PC-3 (cell line): Measurements from ENCODE around the gene OR9A2. TPM values are rescaled to one million over a fixed set of nuclear protein-coding genes. Genes with fewer than 3 reads are reported as not detected.

Experiments used
- ATAC-seq: fragments of 200-7000 bp; cut with Tn5 transposase; 2 replicates; pipeline ENCODE4 v1.9.1; 2020; ENCODE audit warnings: mild to moderate bottlenecking, moderate library complexity
- BruUV-seq: library from RNA; stranded (reverse); fragments of 400-500 nt; replicated peaks from 2 replicates; lab custom pipeline; 2021; lab: Mats Ljungman, UMichigan
- CTCF ChIA-PET: fragments of 300-600 bp; sonication (Branson Sonifier 250); formaldehyde crosslinking; loops from one replicate; lab custom pipeline; 2022; ENCODE audit warnings: antibody characterized with exemption; lab: Charles Lee
- POLR2A ChIA-PET: fragments of 300-600 bp; sonication (Branson Sonifier 250); formaldehyde crosslinking; loops from one replicate; lab custom pipeline; 2022; ENCODE audit warnings: antibody characterized with exemption; ENCODE audit not compliant: unreplicated experiment; lab: Charles Lee
- DNase-seq: peaks from one replicate; pipeline ENCODE4 v3.0.0-alpha.2; 2015
- H2AFZ ChIP-seq: fragments of 300-600 bp; sonication (generic); 2 replicates; pipeline ENCODE4 v1.6.0; 2016; ENCODE audit warnings: antibody characterized with exemption, low read length
- H3F3A ChIP-seq: fragments of 300-600 bp; sonication (generic); one replicate; pipeline ENCODE4 v1.6.0; 2017; ENCODE audit warnings: antibody characterized with exemption, low read length, control low read depth, mild to moderate bottlenecking; ENCODE audit not compliant: unreplicated experiment
- H3K27ac ChIP-seq: fragments of 300-600 bp; sonication (generic); 2 replicates; pipeline ENCODE4 v1.5.1; 2016; ENCODE audit warnings: mild to moderate bottlenecking, low read length
- H3K27me3 ChIP-seq: fragments of 300-600 bp; sonication (generic); 2 replicates; pipeline ENCODE4 v1.6.1; 2016; ENCODE audit warnings: low read length, mixed read lengths
- H3K36me3 ChIP-seq: fragments of 300-600 bp; sonication (generic); 2 replicates; pipeline ENCODE4 v1.6.1; 2016; ENCODE audit warnings: low read depth, mixed run types, low read length, mixed read lengths
- H3K4me1 ChIP-seq: fragments of 300-600 bp; sonication (generic); 2 replicates; pipeline ENCODE4 v1.5.1; 2016; ENCODE audit warnings: low read length; ENCODE audit not compliant: insufficient read depth
- H3K4me2 ChIP-seq: fragments of 300-600 bp; sonication (generic); 2 replicates; pipeline ENCODE4 v1.6.0; 2016; ENCODE audit warnings: low read length
- H3K4me3 ChIP-seq: fragments of 300-600 bp; sonication (generic); 2 replicates; pipeline ENCODE4 v1.5.1; 2016; ENCODE audit warnings: mild to moderate bottlenecking, low read length, mixed read lengths
- H3K79me2 ChIP-seq: fragments of 300-600 bp; sonication (generic); 2 replicates; pipeline ENCODE4 v1.6.1; 2017; ENCODE audit warnings: low read length, mixed read lengths
- H3K9ac ChIP-seq: fragments of 300-600 bp; sonication (generic); 2 replicates; pipeline ENCODE4 v1.6.0; 2016; ENCODE audit warnings: mild to moderate bottlenecking, low read length
- H3K9me2 ChIP-seq: fragments of 300-600 bp; sonication (generic); replicated peaks from 2 replicates; pipeline ENCODE4 v1.6.1; 2016; ENCODE audit warnings: mixed run types, low read length, mixed read lengths
- H3K9me3 ChIP-seq: fragments of 300-600 bp; sonication (generic); 2 replicates; pipeline ENCODE4 v1.6.1; 2016; ENCODE audit warnings: low read length, mixed read lengths
- H4K20me1 ChIP-seq: fragments of 300-600 bp; sonication (generic); 2 replicates; pipeline ENCODE4 v1.6.1; 2016; ENCODE audit warnings: low read length, mixed read lengths
- CTCF ChIP-seq: fragments of 300-600 bp; sonication (generic); conservative IDR thresholded peaks from 2 replicates; pipeline ENCODE4 v1.5.1; 2017; ENCODE audit warnings: antibody characterized with exemption, low read depth, mild to moderate bottlenecking, low read length
- EZH2 ChIP-seq: fragments of 300-600 bp; sonication (generic); IDR thresholded peaks from one replicate; pipeline ENCODE4 v1.6.1; 2017; ENCODE audit warnings: antibody characterized with exemption, mild to moderate bottlenecking, low read length; ENCODE audit not compliant: unreplicated experiment
- EZH2phosphoT487 ChIP-seq: fragments of 300-600 bp; sonication (generic); IDR thresholded peaks from 2 replicates; pipeline ENCODE4 v1.6.1; 2018; ENCODE audit warnings: mild to moderate bottlenecking, antibody characterized with exemption, low read length, borderline replicate concordance
- intact Hi-C: fragments of 100-400 bp; cut with micrococcal nuclease; formaldehyde crosslinking; loops from 2 replicates; pipeline ENCODE4 v1.9.0; 2023
- total RNA-seq: library from RNA; depleted of rRNA; stranded (reverse); fragments of >200 nt; gene quantifications from 2 replicates; pipeline ENCODE4 v1.2.3, GENCODE V29; 2014

The OR9A2 gene
- total RNA-seq, 1 experiment from 2014 or later, result not detected

DNA sequence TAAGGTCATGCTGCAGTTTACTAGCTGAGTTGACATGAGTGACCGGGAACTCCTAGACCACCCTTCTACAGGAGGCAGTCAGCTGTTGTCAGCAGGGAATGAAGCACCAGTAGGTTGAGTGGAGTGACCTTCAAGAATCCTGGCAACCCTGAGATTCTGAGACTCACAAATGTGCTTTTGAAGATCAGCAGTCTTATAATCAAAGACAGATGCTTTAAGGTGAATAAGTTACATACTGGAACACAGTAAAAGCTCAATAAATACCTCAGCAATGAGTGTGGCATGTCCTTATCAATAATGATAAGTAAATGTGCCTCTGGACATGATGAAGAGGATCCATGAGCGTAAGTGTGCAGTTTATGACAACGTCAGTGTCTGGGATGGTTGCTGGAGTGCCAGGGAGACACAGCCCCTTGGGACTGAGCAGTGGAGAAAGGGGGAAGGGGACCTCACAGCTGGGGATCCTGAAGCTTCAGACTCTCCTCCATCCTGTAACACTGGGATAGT, 13.3 kb upstream of the OR9A2 start:
- H3K79me2 ChIP-seq, result no peaks in the 10 kb centered on the region
- POLR2A ChIA-PET, result no interaction called here
- H3K27ac ChIP-seq, result no peak overlapping the region
- no peak overlapping the region for H2AFZ ChIP-seq
- BruUV-seq, result no TSS peak
- no peaks in the 10 kb centered on the region for H3F3A ChIP-seq
- H3K9ac ChIP-seq, result no peak overlapping the region
- intact Hi-C loops, result no loop called here
- TF ChIP-seq EZH2phosphoT487 (no peak), EZH2 (no peak), CTCF (no peak)
- ATAC-seq (no peak), DNase-seq (no peak)
- H3K4me1 ChIP-seq, result no peaks in the 10 kb centered on the region
- H4K20me1 ChIP-seq, result no peaks in the 10 kb centered on the region
- H3K27me3 ChIP-seq, result peaks cover 57% of the 10 kb centered on the region
- H3K4me2 ChIP-seq, result no peak overlapping the region
- H3K9me3 ChIP-seq, result no peaks in the 10 kb centered on the region
- CTCF ChIA-PET, result no interaction called here
- H3K4me3 ChIP-seq, result no peak overlapping the region
- no peaks in the 10 kb centered on the region for H3K36me3 ChIP-seq
- no peaks in the 10 kb centered on the region for H3K9me2 ChIP-seq

DNA sequence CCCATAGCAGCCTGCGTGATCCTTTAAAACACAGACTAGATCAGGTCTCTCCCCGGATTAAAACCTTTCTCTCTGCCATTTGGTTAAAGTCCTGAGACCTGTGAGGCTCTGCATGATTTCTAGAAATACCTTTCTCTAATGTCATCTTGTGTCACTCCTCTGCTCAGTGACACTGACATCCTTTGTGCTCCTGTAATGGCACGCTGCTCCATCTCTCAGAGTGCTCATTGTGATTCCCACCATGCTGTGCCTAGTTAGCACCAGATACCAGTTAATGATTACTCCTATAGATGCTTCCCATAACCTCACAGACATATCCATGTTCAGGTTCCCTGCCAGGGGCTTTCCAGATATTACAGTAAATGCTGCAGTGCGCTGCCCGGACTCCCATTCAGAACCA, 11.7 kb upstream of the OR9A2 start:
- Histone ChIP-seq H3K9me2 (no peaks in the 10 kb centered on the region), H3K4me2 (no peak overlapping the region), H3K79me2 (no peaks in the 10 kb centered on the region), H3K27me3 (peaks cover 49% of the 10 kb centered on the region), H3K36me3 (no peaks in the 10 kb centered on the region), H2AFZ (no peak overlapping the region), H3F3A (no peaks in the 10 kb centered on the region), H3K9ac (no peak overlapping the region), H3K9me3 (no peaks in the 10 kb centered on the region), H3K4me3 (no peak overlapping the region), H3K4me1 (no peaks in the 10 kb centered on the region), H4K20me1 (no peaks in the 10 kb centered on the region), H3K27ac (no peak overlapping the region)
- intact Hi-C loops, result no loop called here
- ATAC-seq, result no peak
- no TSS peak for BruUV-seq
- ChIA-PET POLR2A (no interaction called here), CTCF (no interaction called here)
- DNase-seq, result no peak
- no peak for TF ChIP-seq EZH2phosphoT487
- TF ChIP-seq EZH2, result no peak
- TF ChIP-seq CTCF, result no peak

GRCh38 chr7:143027683-143028082, 751 bp upstream of the OR9A2 start:
- no peak for TF ChIP-seq EZH2phosphoT487
- DNase-seq (no peak), ATAC-seq (no peak)
- intact Hi-C loops, result no loop called here
- Histone ChIP-seq H3K4me3 (no peak overlapping the region), H3K36me3 (no peaks in the 10 kb centered on the region), H3K27me3 (peaks cover 76% of the 10 kb centered on the region), H3K9me3 (no peaks in the 10 kb centered on the region), H3K27ac (no peak overlapping the region), H3K4me2 (no peak overlapping the region), H3F3A (no peaks in the 10 kb centered on the region), H2AFZ (no peak overlapping the region), H3K79me2 (no peaks in the 10 kb centered on the region), H3K9me2 (no peaks in the 10 kb centered on the region), H3K4me1 (no peaks in the 10 kb centered on the region), H3K9ac (no peak overlapping the region), H4K20me1 (no peaks in the 10 kb centered on the region)
- ChIA-PET CTCF (no interaction called here), POLR2A (no interaction called here)
- BruUV-seq, result no TSS peak
